Endothelial cell of umbilical vein (primary cell): ENCODE measurements around the gene GRIK1. TPM values are rescaled to one million over a fixed set of nuclear protein-coding genes. Genes with fewer than 3 reads are reported as not detected.

Source experiments
- BruUV-seq: library from RNA; stranded (reverse); fragments of 400-500 nt; replicated peaks from 2 replicates; lab custom pipeline; 2021; lab: Mats Ljungman, UMichigan
- CTCF ChIA-PET: fragments of 300-600, 350-600 bp; sonication (Branson Sonifier 250); formaldehyde crosslinking; loops from one replicate; lab custom pipeline; 2021; ENCODE audit warnings: antibody characterized with exemption, inconsistent platforms; lab: Charles Lee
- POLR2A ChIA-PET: fragments of 300-600, 350-600 bp; sonication (Branson Sonifier 250); formaldehyde crosslinking; loops from one replicate; lab custom pipeline; 2021; ENCODE audit warnings: antibody characterized with exemption, inconsistent platforms; lab: Charles Lee
- DNase-seq: peaks from one replicate; pipeline ENCODE4 v3.0.0-alpha.2; 2011; ENCODE audit warnings: low read depth, low spot score
- FAIRE-seq: peaks from 2 replicates; lab custom pipeline; 2011; peaks lifted over from hg19 to GRCh38; lab: Jason Lieb, UNC
- H2AFZ ChIP-seq: 2 replicates; pipeline ENCODE4 v1.6.0; 2012; ENCODE audit warnings: low read depth, low read length, control low read depth, inconsistent platforms
- H3K27ac ChIP-seq: 2 replicates; pipeline ENCODE4 v1.5.1; 2011; ENCODE audit warnings: low read depth, mild to moderate bottlenecking, control low read depth, low read length, moderate library complexity; ENCODE audit not compliant: insufficient read depth
- H3K27me3 ChIP-seq, 2 experiments: 2 replicates each; pipeline versions ENCODE4 v1.6.0 to v1.6.1; 2011; ENCODE audit warnings: low read length in 2 of 2, mixed read lengths in 1 of 2; ENCODE audit not compliant: control insufficient read depth in 2 of 2, insufficient read depth in 2 of 2
- H3K36me3 ChIP-seq, 2 experiments: 2 replicates in 1 of 2; 3 replicates in 1 of 2; pipeline ENCODE4 v1.5.1; 2011; ENCODE audit warnings: low read length in 2 of 2, mild to moderate bottlenecking in 1 of 2, moderate library complexity in 1 of 2; ENCODE audit not compliant: control insufficient read depth in 2 of 2, insufficient read depth in 2 of 2; ENCODE audit errors: extremely low read depth in 1 of 2
- H3K4me1 ChIP-seq: 3 replicates; pipeline ENCODE4 v1.5.1; 2011; ENCODE audit warnings: mild to moderate bottlenecking, low read length; ENCODE audit not compliant: control insufficient read depth, insufficient read depth; ENCODE audit errors: extremely low read depth
- H3K4me2 ChIP-seq: 2 replicates; pipeline ENCODE4 v1.6.1; 2011; ENCODE audit warnings: low read length, control low read depth, mixed read lengths; ENCODE audit not compliant: insufficient read depth
- H3K4me3 ChIP-seq, 3 experiments: fragments of 200-600 bp in 1 of 3; sonication (generic), shearing (Covaris generic) in 1 of 3; replicated peaks in 1 of 3; 2 replicates each; pipeline ENCODE4 v1.5.1; 2011 to 2016; ENCODE audit warnings: control low read depth in 3 of 3, low read length in 3 of 3, mild to moderate bottlenecking in 2 of 3, inconsistent platforms in 1 of 3, low read depth in 1 of 3, moderate library complexity in 1 of 3; ENCODE audit not compliant: insufficient read depth in 1 of 3
- H3K79me2 ChIP-seq: 2 replicates; pipeline ENCODE4 v1.6.0; 2012; ENCODE audit warnings: low read length, inconsistent platforms; ENCODE audit not compliant: control insufficient read depth, insufficient read depth
- H3K9ac ChIP-seq: replicated peaks from 2 replicates; pipeline ENCODE3; 2011; ENCODE audit warnings: low read length, control low read depth; ENCODE audit not compliant: insufficient read depth; ENCODE audit errors: extremely low read depth
- H3K9me1 ChIP-seq: replicated peaks from 3 replicates; pipeline ENCODE4 v1.6.0; 2011; ENCODE audit warnings: mild to moderate bottlenecking, low read length; ENCODE audit not compliant: control insufficient read depth, insufficient read depth; ENCODE audit errors: extremely low read depth
- H3K9me3 ChIP-seq: replicated peaks from 2 replicates; pipeline ENCODE4 v1.5.1; 2012; ENCODE audit warnings: low read length, inconsistent platforms; ENCODE audit not compliant: control insufficient read depth, insufficient read depth
- H4K20me1 ChIP-seq: replicated peaks from 2 replicates; pipeline ENCODE3; 2011; ENCODE audit warnings: mild to moderate bottlenecking, low read length; ENCODE audit not compliant: control insufficient read depth, insufficient read depth; ENCODE audit errors: extremely low read depth
- EZH2 ChIP-seq: IDR thresholded peaks from 2 replicates; pipeline ENCODE4 v1.6.1; 2012; ENCODE audit warnings: borderline replicate concordance, low read depth, mild to moderate bottlenecking, moderate library complexity, low read length, inconsistent platforms; ENCODE audit not compliant: severe bottlenecking
- FOS ChIP-seq: IDR thresholded peaks from 2 replicates; pipeline ENCODE4 v1.6.1; 2011; ENCODE audit warnings: mild to moderate bottlenecking, low read length, moderate library complexity, borderline replicate concordance; ENCODE audit not compliant: insufficient read depth
- GATA2 ChIP-seq: IDR thresholded peaks from 2 replicates; pipeline ENCODE4 v1.7.0; 2011; ENCODE audit warnings: low read depth, mild to moderate bottlenecking, moderate library complexity, mixed read lengths, low read length; ENCODE audit not compliant: insufficient read length, insufficient read depth
- JUN ChIP-seq: IDR thresholded peaks from 2 replicates; pipeline ENCODE4 v1.6.1; 2011; ENCODE audit warnings: borderline replicate concordance, low read depth; ENCODE audit not compliant: insufficient read length, insufficient read depth
- MYC ChIP-seq: IDR thresholded peaks from one replicate; pipeline ENCODE4 v1.6.1; 2011; ENCODE audit warnings: mild to moderate bottlenecking, low read depth, low read length
- POLR2A ChIP-seq: IDR thresholded peaks from 2 replicates; pipeline ENCODE4 v1.6.1; 2012; ENCODE audit warnings: low read depth, mild to moderate bottlenecking, control low read depth, low read length
- POLR2AphosphoS5 ChIP-seq: IDR thresholded peaks from 2 replicates; pipeline ENCODE4 v1.6.1; 2012; ENCODE audit warnings: low read depth, mild to moderate bottlenecking, control low read depth, low read length, moderate library complexity; ENCODE audit not compliant: insufficient read depth
- dilution Hi-C: fragments of 300-500 bp; cut with MboI; formaldehyde crosslinking; loops from one replicate; pipeline ENCODE4 v1.15.0; 2019; ENCODE audit warnings: low sequenced_read_pairs; ENCODE audit not compliant: extremely low pct_ligation_motif_present
- intact Hi-C: fragments of 100-400 bp; cut with micrococcal nuclease; formaldehyde crosslinking; loops from one replicate; pipeline ENCODE4 v1.10.0; 2022
- polyA plus RNA-seq, 4 experiments: library from polyadenylated mRNA; depleted of rRNA in 3 of 4; stranded (reverse) in 3 of 4; unstranded in 1 of 4; fragments of >200 nt; gene quantifications; 2 replicates each; pipeline versions ENCODE4 v1.2.1 to v1.2.3, GENCODE V29; 2011 to 2012; ENCODE audit warnings: missing spikeins in 1 of 4
- total RNA-seq: library from RNA; stranded (reverse); gene quantifications from 2 replicates; pipeline ENCODE4 v1.2.3, GENCODE V29; 2021
- TF ChIP-seq, protein P1 (sequence below): IDR thresholded peaks from 2 replicates; pipeline ENCODE4 v1.6.1; 2011; ENCODE audit not compliant: insufficient read depth, insufficient read length
- TF ChIP-seq, protein P2 (sequence below), 2 donors: IDR thresholded peaks; 1 replicate in 1 of 2; 2 replicates in 1 of 2; pipeline ENCODE4 v1.5.1; 2011; ENCODE audit warnings: low read length in 2 of 2, mild to moderate bottlenecking in 2 of 2, moderate library complexity in 2 of 2, control low read depth in 1 of 2, inconsistent platforms in 1 of 2, low read depth in 1 of 2; ENCODE audit not compliant: insufficient read depth in 1 of 2; ENCODE audit errors: extremely low read depth in 1 of 2

Gene GRIK1
- total and polyA plus RNA-seq, 2 donors (not counting 3 experiments of a cell fraction or from before 2014, with no cell fraction given): not detected

DNA sequence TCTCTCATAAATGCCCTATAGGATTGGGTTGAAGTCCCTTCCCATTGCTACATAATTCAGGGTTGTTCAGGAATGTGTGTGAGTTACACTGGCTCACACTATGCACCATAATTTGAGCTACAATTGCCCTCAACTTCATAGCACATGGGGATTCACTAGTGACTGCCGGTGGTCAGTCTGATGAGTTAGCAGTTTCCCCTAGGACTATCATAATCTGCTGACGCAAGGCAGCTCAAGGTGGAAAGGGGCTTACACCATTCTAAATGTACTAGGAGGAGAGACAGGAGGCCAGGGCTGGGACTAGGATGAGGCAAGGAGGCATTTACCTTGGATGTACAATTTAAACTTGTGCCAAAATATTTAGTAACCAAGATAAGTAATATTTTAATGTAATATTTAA, 224.7 kb downstream of the GRIK1 start:
- no peak overlapping the region for H3K4me2 ChIP-seq
- no peaks in the 10 kb centered on the region for H4K20me1 ChIP-seq
- no TSS peak for BruUV-seq
- no peaks in the 10 kb centered on the region for H3K9me3 ChIP-seq
- H3K79me2 ChIP-seq: no peaks in the 10 kb centered on the region
- no peak for TF ChIP-seq JUN
- TF ChIP-seq GATA2: no peak
- no peak for TF ChIP-seq EZH2
- TF ChIP-seq MYC: no peak
- no peak for TF ChIP-seq POLR2AphosphoS5
- TF ChIP-seq FOS: no peak
- TF ChIP-seq, protein P1, sequence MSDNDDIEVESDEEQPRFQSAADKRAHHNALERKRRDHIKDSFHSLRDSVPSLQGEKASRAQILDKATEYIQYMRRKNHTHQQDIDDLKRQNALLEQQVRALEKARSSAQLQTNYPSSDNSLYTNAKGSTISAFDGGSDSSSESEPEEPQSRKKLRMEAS: no peak
- TF ChIP-seq POLR2A: no peak
- TF ChIP-seq, protein P2, sequence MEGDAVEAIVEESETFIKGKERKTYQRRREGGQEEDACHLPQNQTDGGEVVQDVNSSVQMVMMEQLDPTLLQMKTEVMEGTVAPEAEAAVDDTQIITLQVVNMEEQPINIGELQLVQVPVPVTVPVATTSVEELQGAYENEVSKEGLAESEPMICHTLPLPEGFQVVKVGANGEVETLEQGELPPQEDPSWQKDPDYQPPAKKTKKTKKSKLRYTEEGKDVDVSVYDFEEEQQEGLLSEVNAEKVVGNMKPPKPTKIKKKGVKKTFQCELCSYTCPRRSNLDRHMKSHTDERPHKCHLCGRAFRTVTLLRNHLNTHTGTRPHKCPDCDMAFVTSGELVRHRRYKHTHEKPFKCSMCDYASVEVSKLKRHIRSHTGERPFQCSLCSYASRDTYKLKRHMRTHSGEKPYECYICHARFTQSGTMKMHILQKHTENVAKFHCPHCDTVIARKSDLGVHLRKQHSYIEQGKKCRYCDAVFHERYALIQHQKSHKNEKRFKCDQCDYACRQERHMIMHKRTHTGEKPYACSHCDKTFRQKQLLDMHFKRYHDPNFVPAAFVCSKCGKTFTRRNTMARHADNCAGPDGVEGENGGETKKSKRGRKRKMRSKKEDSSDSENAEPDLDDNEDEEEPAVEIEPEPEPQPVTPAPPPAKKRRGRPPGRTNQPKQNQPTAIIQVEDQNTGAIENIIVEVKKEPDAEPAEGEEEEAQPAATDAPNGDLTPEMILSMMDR (IDR thresholded peaks at IDR 0.05; ENCODE audit: extremely low read depth in 1 of 2, insufficient read depth in 1 of 2, low read depth in 1 of 2, low read length in 2 of 2): no peak
- H3K4me1 ChIP-seq: no peaks in the 10 kb centered on the region
- H3K36me3 ChIP-seq: no peaks in the 10 kb centered on the region
- no peak overlapping the region for H3K27ac ChIP-seq
- no peaks in the 10 kb centered on the region for H3K27me3 ChIP-seq
- intact Hi-C loops: no loop called here
- DNase-seq (no peak), FAIRE-seq (no peak)
- H3K4me3 ChIP-seq: no peak overlapping the region
- no peak overlapping the region for H3K9ac ChIP-seq
- H3K9me1 ChIP-seq: no peaks in the 10 kb centered on the region
- CTCF ChIA-PET: interaction anchor here (0.7 kb wide), 1 partner anchor 9 kb away, joined by 3 read pairs; no protein-coding TSS in a partner anchor
- POLR2A ChIA-PET: no interaction called here
- no peak overlapping the region for H2AFZ ChIP-seq
- dilution Hi-C loops: no loop called here
